Measurements from ENCODE around the gene MDFIC2.
A peak's percentile ranks its signal among the peaks of the same experiment; 100 is the strongest.
"Not testable (repeated sequence)": the region's sequence is repeated elsewhere in the genome, so short reads cannot be mapped to it uniquely, and the experiment has no call there.

Gene MDFIC2

GRCh38 chr3:70312336-70312735 lies at the start of gene MDFIC2:
Gene MDFIC2, minus strand, starts transcription at chr3:70312638. Its CDS starts 665 bp downstream, at chr3:70311973.
- no peak for DNase-seq

GRCh38 chr3:70360979-70361760 lies 48.7 kb upstream of the MDFIC2 start:
- no peak for DNase-seq

- no peak for DNase-seq
Observed at GRCh38 chr3:70359711-70360110, 47.3 kb upstream of the MDFIC2 start.

GRCh38 chr3:70358978-70359580 lies 46.6 kb upstream of the MDFIC2 start:
- DNase-seq: peak; percentile 5

- no peak for DNase-seq
Observed at GRCh38 chr3:70352215-70352614, 39.8 kb upstream of the MDFIC2 start.

GRCh38 chr3:70342149-70342548 lies 29.7 kb upstream of the MDFIC2 start:
- no peak for DNase-seq

- DNase-seq: not testable (repeated sequence)
Observed at GRCh38 chr3:70336885-70337284, 24.4 kb upstream of the MDFIC2 start.

- DNase-seq: no peak
Observed at GRCh38 chr3:70333080-70333479, 20.6 kb upstream of the MDFIC2 start.

GRCh38 chr3:70315021-70315420 lies 2.6 kb upstream of the MDFIC2 start:
- no peak for DNase-seq

- no peak for DNase-seq
Observed at GRCh38 chr3:70310809-70311208, 1.6 kb downstream of the MDFIC2 start.

- no peak for DNase-seq
Observed at GRCh38 chr3:70309591-70309990, 2.8 kb downstream of the MDFIC2 start.

- no peak for DNase-seq
Observed at GRCh38 chr3:70308760-70309159, 3.7 kb downstream of the MDFIC2 start.

- DNase-seq: no peak
Observed at GRCh38 chr3:70306736-70307135, 5.7 kb downstream of the MDFIC2 start.

GRCh38 chr3:70298385-70298784 lies 14.1 kb downstream of the MDFIC2 start:
- DNase-seq: no peak

- no peak for DNase-seq
Observed at GRCh38 chr3:70291097-70291482, 21.3 kb downstream of the MDFIC2 start.

- DNase-seq: not testable (repeated sequence)
Observed at GRCh38 chr3:70290431-70291096, 21.9 kb downstream of the MDFIC2 start.

- DNase-seq: no peak
Observed at GRCh38 chr3:70281663-70282062, 30.8 kb downstream of the MDFIC2 start.

GRCh38 chr3:70277304-70277703 lies 35.1 kb downstream of the MDFIC2 start:
- no peak for DNase-seq

- DNase-seq: no peak
Observed at GRCh38 chr3:70276901-70277300, 35.5 kb downstream of the MDFIC2 start.

GRCh38 chr3:70273492-70273891 lies 38.9 kb downstream of the MDFIC2 start:
- DNase-seq: no peak

GRCh38 chr3:70272798-70273197 lies 39.6 kb downstream of the MDFIC2 start:
- no peak for DNase-seq

- no peak for DNase-seq
Observed at GRCh38 chr3:70264122-70264780, 48.2 kb downstream of the MDFIC2 start.

GRCh38 chr3:70261283-70261682 lies 51.2 kb downstream of the MDFIC2 start:
- no peak for DNase-seq

- no peak for DNase-seq
Observed at GRCh38 chr3:70256566-70256965, 55.9 kb downstream of the MDFIC2 start.
